Measurements from ENCODE around the gene RAPGEF2. TPM values are rescaled to one million over a fixed set of nuclear protein-coding genes. Genes with fewer than 3 reads are reported as not detected.
A peak's percentile ranks its signal among the peaks of the same experiment; 100 is the strongest.

Gene RAPGEF2
- total and polyA plus RNA-seq, 2 experiments from 2014 or later = 10.2 to 63.1 TPM

GRCh38 chr4:159210975-159211374, 108.1 kb downstream of the RAPGEF2 start:
- no peaks in the 10 kb centered on the region; the same call in 1 of the 2 replicates for H4K20me1 ChIP-seq (replicated peaks; ENCODE audit: insufficient read depth)
- no peaks in the 10 kb centered on the region for H3F3A ChIP-seq (replicated peaks; ENCODE audit: low read depth)
- Mint-ChIP-seq H3K4me3 (no peak overlapping the region), H3K27me3 (ENCODE audit: insufficient read depth, low read depth, poor library complexity) (no peaks in the 10 kb centered on the region), H3K9me3 (no peaks in the 10 kb centered on the region), H3K27ac (no peak overlapping the region), H3K4me1 (peaks cover 4% of the 10 kb centered on the region), H3K36me3 (ENCODE audit: low read depth) (no peaks in the 10 kb centered on the region)
- ATAC-seq = peak; percentile 44; the same call in 2 of the 3 replicates
- TF ChIP-seq NANOG (IDR thresholded peaks at IDR 0.05; ENCODE audit: borderline replicate concordance) (no peak), ZNF331 (CRISPR knock-in tag; IDR thresholded peaks at IDR 0.05; ENCODE audit: low read depth) (no peak), EZH2 (IDR thresholded peaks at IDR 0.05; ENCODE audit: low read depth, unreplicated experiment) (no peak), POLR2AphosphoS5 (IDR thresholded peaks at IDR 0.05; ENCODE audit: low read depth) (no peak)
- TF ChIP-seq, protein P1, sequence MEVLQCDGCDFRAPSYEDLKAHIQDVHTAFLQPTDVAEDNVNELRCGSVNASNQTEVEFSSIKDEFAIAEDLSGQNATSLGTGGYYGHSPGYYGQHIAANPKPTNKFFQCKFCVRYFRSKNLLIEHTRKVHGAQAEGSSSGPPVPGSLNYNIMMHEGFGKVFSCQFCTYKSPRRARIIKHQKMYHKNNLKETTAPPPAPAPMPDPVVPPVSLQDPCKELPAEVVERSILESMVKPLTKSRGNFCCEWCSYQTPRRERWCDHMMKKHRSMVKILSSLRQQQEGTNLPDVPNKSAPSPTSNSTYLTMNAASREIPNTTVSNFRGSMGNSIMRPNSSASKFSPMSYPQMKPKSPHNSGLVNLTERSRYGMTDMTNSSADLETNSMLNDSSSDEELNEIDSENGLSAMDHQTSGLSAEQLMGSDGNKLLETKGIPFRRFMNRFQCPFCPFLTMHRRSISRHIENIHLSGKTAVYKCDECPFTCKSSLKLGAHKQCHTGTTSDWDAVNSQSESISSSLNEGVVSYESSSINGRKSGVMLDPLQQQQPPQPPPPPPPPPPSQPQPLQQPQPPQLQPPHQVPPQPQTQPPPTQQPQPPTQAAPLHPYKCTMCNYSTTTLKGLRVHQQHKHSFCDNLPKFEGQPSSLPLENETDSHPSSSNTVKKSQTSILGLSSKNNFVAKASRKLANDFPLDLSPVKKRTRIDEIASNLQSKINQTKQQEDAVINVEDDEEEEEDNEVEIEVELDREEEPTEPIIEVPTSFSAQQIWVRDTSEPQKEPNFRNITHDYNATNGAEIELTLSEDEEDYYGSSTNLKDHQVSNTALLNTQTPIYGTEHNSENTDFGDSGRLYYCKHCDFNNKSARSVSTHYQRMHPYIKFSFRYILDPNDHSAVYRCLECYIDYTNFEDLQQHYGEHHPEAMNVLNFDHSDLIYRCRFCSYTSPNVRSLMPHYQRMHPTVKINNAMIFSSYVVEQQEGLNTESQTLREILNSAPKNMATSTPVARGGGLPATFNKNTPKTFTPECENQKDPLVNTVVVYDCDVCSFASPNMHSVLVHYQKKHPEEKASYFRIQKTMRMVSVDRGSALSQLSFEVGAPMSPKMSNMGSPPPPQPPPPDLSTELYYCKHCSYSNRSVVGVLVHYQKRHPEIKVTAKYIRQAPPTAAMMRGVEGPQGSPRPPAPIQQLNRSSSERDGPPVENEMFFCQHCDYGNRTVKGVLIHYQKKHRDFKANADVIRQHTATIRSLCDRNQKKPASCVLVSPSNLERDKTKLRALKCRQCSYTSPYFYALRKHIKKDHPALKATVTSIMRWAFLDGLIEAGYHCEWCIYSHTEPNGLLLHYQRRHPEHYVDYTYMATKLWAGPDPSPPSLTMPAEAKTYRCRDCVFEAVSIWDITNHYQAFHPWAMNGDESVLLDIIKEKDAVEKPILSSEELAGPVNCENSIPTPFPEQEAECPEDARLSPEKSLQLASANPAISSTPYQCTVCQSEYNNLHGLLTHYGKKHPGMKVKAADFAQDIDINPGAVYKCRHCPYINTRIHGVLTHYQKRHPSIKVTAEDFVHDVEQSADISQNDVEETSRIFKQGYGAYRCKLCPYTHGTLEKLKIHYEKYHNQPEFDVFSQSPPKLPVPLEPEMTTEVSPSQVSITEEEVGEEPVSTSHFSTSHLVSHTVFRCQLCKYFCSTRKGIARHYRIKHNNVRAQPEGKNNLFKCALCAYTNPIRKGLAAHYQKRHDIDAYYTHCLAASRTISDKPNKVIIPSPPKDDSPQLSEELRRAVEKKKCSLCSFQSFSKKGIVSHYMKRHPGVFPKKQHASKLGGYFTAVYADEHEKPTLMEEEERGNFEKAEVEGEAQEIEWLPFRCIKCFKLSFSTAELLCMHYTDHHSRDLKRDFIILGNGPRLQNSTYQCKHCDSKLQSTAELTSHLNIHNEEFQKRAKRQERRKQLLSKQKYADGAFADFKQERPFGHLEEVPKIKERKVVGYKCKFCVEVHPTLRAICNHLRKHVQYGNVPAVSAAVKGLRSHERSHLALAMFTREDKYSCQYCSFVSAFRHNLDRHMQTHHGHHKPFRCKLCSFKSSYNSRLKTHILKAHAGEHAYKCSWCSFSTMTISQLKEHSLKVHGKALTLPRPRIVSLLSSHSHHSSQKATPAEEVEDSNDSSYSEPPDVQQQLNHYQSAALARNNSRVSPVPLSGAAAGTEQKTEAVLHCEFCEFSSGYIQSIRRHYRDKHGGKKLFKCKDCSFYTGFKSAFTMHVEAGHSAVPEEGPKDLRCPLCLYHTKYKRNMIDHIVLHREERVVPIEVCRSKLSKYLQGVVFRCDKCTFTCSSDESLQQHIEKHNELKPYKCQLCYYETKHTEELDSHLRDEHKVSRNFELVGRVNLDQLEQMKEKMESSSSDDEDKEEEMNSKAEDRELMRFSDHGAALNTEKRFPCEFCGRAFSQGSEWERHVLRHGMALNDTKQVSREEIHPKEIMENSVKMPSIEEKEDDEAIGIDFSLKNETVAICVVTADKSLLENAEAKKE (CRISPR knock-in tag; IDR thresholded peaks at IDR 0.05) = no peak
- no peak overlapping the region for H3K27ac ChIP-seq (ENCODE audit: low read depth)
- no peaks in the 10 kb centered on the region for H3K9me2 ChIP-seq (ENCODE audit: insufficient read depth)
- no peak for DNase-seq (ENCODE audit: low spot score)
- no peaks in the 10 kb centered on the region for H3K27me3 ChIP-seq (ENCODE audit: insufficient read depth)
- no peaks in the 10 kb centered on the region for H3K4me1 ChIP-seq (ENCODE audit: insufficient read depth)
- no peaks in the 10 kb centered on the region for H3K36me3 ChIP-seq (ENCODE audit: insufficient read depth)
- H2AFZ ChIP-seq = no peak overlapping the region
- H3K4me3 ChIP-seq = no peak overlapping the region
- H3K4me2 ChIP-seq = no peak overlapping the region
- peaks cover 43% of the 10 kb centered on the region for H3K79me2 ChIP-seq (replicated peaks; ENCODE audit: insufficient read depth)

DNA sequence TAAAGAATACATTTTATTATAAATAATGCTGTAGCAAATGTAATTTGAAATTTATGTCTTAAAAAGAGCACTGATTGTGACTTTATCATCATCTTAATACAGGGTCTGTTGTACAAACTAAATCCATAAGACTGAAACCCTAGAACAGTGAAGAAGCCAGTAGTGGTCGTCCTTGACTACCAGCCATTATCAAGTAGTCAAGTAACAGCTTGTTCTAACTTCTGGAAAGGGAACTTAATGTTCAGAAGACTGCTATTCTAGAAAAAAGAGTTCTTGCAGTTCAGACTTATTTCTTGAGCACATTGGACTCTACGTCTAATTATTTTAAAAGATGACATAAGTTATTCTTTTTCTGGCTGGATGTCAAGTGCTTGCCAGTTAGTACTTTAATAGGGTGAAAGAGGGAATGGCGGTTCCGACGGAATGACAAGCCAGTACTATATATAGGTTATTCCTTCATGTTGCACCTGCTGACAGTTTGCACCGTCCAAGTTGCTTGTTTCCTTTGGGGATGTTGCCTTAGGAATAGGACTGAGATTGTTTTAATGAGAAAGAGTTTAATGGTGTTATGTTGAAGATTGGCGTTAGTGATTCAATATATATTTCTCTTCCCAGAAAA, 109.9 kb downstream of the RAPGEF2 start:
- H3K27ac ChIP-seq (ENCODE audit: low read depth) = no peak overlapping the region
- TF ChIP-seq, protein P2, sequence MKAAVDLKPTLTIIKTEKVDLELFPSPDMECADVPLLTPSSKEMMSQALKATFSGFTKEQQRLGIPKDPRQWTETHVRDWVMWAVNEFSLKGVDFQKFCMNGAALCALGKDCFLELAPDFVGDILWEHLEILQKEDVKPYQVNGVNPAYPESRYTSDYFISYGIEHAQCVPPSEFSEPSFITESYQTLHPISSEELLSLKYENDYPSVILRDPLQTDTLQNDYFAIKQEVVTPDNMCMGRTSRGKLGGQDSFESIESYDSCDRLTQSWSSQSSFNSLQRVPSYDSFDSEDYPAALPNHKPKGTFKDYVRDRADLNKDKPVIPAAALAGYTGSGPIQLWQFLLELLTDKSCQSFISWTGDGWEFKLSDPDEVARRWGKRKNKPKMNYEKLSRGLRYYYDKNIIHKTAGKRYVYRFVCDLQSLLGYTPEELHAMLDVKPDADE (IDR thresholded peaks at IDR 0.05) = no peak
- TF ChIP-seq NANOG (IDR thresholded peaks at IDR 0.05; ENCODE audit: borderline replicate concordance) (no peak), REST (IDR thresholded peaks at IDR 0.05; ENCODE audit: unreplicated experiment) (no peak), EZH2 (IDR thresholded peaks at IDR 0.05; ENCODE audit: low read depth, unreplicated experiment) (no peak), ZNF331 (CRISPR knock-in tag; IDR thresholded peaks at IDR 0.05; ENCODE audit: low read depth) (no peak)

More for the DNA sequence above, 109.9 kb downstream of the RAPGEF2 start:
- Mint-ChIP-seq H3K27ac (no peak overlapping the region), H3K27me3 (ENCODE audit: insufficient read depth, low read depth, poor library complexity) (no peaks in the 10 kb centered on the region), H3K4me1 (peaks cover 10% of the 10 kb centered on the region), H3K9me3 (no peaks in the 10 kb centered on the region), H3K4me3 (no peak overlapping the region), H3K36me3 (ENCODE audit: low read depth) (no peaks in the 10 kb centered on the region)
- 0 out of 2 replicates have a peak, but pooled peaks cover 4% of the 10 kb centered on the region for H3K4me1 ChIP-seq (ENCODE audit: insufficient read depth)
- no peaks in the 10 kb centered on the region for H3K36me3 ChIP-seq (ENCODE audit: insufficient read depth)
- H3K4me3 ChIP-seq = no peak overlapping the region
- peaks cover 3% of the 10 kb centered on the region; the same call in 1 of the 2 replicates for H4K20me1 ChIP-seq (replicated peaks; ENCODE audit: insufficient read depth)
- peaks cover 59% of the 10 kb centered on the region for H3K79me2 ChIP-seq (replicated peaks; ENCODE audit: insufficient read depth)
- H3K4me2 ChIP-seq = no peak overlapping the region
- H3F3A ChIP-seq (replicated peaks; ENCODE audit: low read depth) = no peaks in the 10 kb centered on the region
- ATAC-seq (no peak), DNase-seq (ENCODE audit: low spot score) (no peak)
- no peaks in the 10 kb centered on the region for H3K27me3 ChIP-seq (ENCODE audit: insufficient read depth)
- no peaks in the 10 kb centered on the region for H3K9me2 ChIP-seq (ENCODE audit: insufficient read depth)
- no peak overlapping the region for H2AFZ ChIP-seq
